Measurements from ENCODE around the gene PIP5K1B. TPM values are rescaled to one million over a fixed set of nuclear protein-coding genes. Genes with fewer than 3 reads are reported as not detected.

Gene PIP5K1B
- total and polyA plus RNA-seq, 2 experiments from 2014 or later, result 1.3 to 2.8 TPM

DNA sequence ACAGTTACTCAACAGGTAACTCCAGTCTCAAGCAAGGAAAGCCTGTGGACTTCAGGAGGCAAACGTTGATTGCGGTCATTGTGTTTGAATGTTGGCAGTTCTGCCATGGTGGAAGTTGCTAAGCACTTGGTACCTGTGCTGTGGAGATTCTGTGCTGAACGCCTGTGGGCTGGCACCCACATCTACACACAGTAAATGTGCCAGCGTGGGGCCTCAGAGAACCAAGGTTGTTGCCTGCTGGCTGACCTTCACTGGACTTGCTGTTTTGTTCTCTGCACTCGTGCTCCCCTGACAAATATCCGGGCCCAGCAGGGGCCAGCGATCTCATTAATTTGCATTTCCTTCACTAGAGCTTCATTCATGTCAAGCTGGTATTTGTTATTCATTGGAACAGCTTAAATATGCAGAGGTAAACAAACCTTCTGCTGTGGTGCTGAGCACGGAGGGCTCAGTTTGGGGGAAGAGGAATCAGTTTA lies 167.0 kb downstream of the PIP5K1B start:
- no peaks in the 10 kb centered on the region for H3K27me3 ChIP-seq (ENCODE audit: insufficient read depth)
- no peaks in the 10 kb centered on the region for H3F3A ChIP-seq (replicated peaks; ENCODE audit: low read depth)
- DNase-seq (ENCODE audit: low spot score) (peak; percentile 95), ATAC-seq (peak; percentile 91)
- Mint-ChIP-seq H3K27me3 (ENCODE audit: insufficient read depth, low read depth, poor library complexity) (no peaks in the 10 kb centered on the region), H3K36me3 (ENCODE audit: low read depth) (no peaks in the 10 kb centered on the region), H3K4me3 (peak overlapping the region; percentile 36; the same call in 2 of the 3 replicates), H3K9me3 (no peaks in the 10 kb centered on the region), H3K4me1 (peaks cover 79% of the 10 kb centered on the region), H3K27ac (peak overlapping the region; percentile 99)
- peak overlapping the region; percentile 93 for H3K27ac ChIP-seq (ENCODE audit: low read depth)
- peak overlapping the region; percentile 6; the same call in 1 of the 2 replicates for H3K4me2 ChIP-seq
- no peaks in the 10 kb centered on the region for H3K79me2 ChIP-seq (replicated peaks; ENCODE audit: insufficient read depth)
- H3K9me2 ChIP-seq (ENCODE audit: insufficient read depth), result peaks cover 4% of the 10 kb centered on the region; the same call in 1 of the 2 replicates
- H3K4me3 ChIP-seq, result peak overlapping the region; percentile 9; the same call in 1 of the 2 replicates
- no peak overlapping the region for H2AFZ ChIP-seq
- TF ChIP-seq CREB1 (CRISPR knock-in tag; IDR thresholded peaks at IDR 0.05; ENCODE audit: low read depth) (peak; percentile 28; the same call in 1 of the 2 replicates), EZH2phosphoT487 (IDR thresholded peaks at IDR 0.05; ENCODE audit: unreplicated experiment) (no peak), POLR2AphosphoS5 (IDR thresholded peaks at IDR 0.05; ENCODE audit: low read depth) (peak; percentile 49; the same call in 1 of the 2 replicates), ETS1 (IDR thresholded peaks at IDR 0.05) (peak; percentile 62), REST (IDR thresholded peaks at IDR 0.05; ENCODE audit: unreplicated experiment) (peak; percentile 6), STAT1 (IDR thresholded peaks at IDR 0.05; ENCODE audit: unreplicated experiment) (no peak), CTCF (conservative IDR thresholded peaks at IDR 0.05; ENCODE audit: low read depth in 2 of 2) (no peak), JUNB (IDR thresholded peaks at IDR 0.05; ENCODE audit: unreplicated experiment) (no peak), ZNF331 (CRISPR knock-in tag; IDR thresholded peaks at IDR 0.05; ENCODE audit: low read depth) (no peak), ZNF462 (CRISPR knock-in tag; IDR thresholded peaks at IDR 0.05) (peak; percentile 89), ZNF114 (CRISPR knock-in tag; IDR thresholded peaks at IDR 0.05) (peak; percentile 48; the same call in 1 of the 2 replicates), NANOG (IDR thresholded peaks at IDR 0.05; ENCODE audit: borderline replicate concordance) (peak; percentile 97), EZH2 (IDR thresholded peaks at IDR 0.05; ENCODE audit: low read depth, unreplicated experiment) (no peak)
- peaks cover 69% of the 10 kb centered on the region for H3K4me1 ChIP-seq (ENCODE audit: insufficient read depth)
- no peaks in the 10 kb centered on the region for H3K36me3 ChIP-seq (ENCODE audit: insufficient read depth)
- H4K20me1 ChIP-seq (replicated peaks; ENCODE audit: insufficient read depth), result no peaks in the 10 kb centered on the region

Data from GM23338 (cell line).